Stimulated activated CD8-positive, alpha-beta memory T cell treated with anti-CD3 and anti-CD28 coated beads, Interleukin-2, amount 100 ng/mL, for 1 hour (primary cell): ENCODE data around the gene WDR49.

Source experiments
- DNase-seq, 2 donors: peaks; one replicate each; pipeline ENCODE4 v3.0.0-alpha.2; 2020; ENCODE audit warnings: low read depth in 2 of 2

Gene WDR49

DNA sequence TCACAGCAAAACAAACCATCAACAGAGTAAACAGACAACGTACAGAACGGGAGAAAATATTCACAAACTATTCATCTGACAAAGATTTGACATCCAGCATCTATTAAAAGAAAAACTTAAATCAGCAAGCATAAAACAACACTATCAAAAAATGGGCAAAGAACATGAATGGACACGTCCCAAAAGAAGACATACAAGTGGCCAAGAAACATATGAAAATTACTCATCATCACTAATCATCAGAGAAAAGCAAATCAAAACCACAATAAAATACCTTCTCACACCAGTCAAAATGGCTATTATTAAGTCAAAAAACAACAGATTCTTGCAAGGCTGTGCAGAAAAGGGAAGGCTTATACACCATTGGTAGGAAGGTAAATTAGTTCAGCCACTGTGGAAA, 166.2 kb downstream of the WDR49 start:
- DNase-seq = no peak

DNA sequence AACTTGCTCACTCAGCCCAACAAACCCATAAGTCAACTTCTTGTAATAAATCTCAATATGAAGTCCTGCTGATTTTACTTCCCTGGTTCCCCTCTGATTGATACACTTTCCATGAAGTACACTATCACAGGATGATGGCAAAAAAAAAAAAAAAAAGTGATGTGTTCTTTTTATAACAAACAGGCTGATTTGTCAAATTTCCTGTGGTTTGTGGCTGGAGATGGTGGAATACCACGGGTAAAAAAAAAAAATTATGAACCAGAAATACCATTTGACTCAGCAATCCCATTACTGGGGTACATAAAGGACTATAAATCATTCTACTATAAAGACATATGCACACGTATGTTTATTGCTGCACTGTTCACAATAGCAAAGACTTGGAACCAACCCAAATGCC, 169.2 kb downstream of the WDR49 start:
- no peak for DNase-seq

DNA sequence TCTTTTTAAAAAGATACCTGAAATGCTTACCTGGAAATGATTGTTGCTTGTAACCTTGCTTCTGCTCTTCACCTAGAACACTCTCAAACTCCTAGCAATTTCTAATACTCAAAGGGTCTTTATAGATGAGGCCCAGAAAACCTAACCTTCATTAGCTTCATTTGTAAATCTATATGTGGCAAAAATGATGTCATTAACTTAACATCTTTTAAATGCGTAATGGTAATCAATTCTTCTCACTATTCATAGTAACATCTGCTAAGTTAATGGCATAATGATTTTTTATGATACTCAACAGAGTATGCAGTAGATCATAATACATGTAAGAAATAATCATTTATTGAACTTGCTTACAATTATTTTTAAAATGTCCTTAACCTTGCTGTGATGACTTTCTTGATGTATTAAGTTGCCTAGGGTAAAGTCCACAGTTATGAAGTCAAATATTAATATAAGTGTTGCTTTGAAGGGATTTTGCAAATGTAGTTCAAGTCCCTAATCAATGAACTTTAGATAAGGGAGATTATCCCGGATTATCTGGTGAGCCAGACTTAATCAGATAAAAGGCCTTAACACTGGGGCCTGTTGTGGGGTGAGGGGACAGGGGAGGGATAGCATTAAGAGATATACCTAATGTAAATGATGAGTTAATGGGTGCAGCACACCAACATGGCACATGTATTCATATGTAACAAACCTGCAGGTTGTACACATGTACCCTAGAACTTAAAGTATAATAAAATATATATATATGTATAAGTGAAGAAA, 169.8 kb downstream of the WDR49 start:
- DNase-seq = no peak

DNA sequence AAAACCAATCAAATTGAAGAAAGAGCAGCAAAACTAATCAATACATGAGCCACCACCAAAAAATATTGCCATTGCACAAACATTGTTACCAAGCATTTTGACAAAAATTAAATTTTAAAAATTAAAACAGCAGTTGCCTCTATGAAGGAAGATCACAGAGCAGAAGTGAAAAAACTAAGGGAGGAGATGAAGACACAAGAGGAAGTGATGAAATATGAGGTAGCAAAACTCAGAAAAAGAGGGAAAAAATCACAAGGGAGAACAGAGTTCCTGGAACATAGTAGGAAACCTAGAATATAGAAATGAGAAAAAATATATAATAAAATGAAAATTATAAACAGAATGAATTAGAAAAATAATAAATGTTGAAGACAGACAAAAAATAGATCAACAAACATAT, 172.6 kb downstream of the WDR49 start:
- no peak for DNase-seq

DNA sequence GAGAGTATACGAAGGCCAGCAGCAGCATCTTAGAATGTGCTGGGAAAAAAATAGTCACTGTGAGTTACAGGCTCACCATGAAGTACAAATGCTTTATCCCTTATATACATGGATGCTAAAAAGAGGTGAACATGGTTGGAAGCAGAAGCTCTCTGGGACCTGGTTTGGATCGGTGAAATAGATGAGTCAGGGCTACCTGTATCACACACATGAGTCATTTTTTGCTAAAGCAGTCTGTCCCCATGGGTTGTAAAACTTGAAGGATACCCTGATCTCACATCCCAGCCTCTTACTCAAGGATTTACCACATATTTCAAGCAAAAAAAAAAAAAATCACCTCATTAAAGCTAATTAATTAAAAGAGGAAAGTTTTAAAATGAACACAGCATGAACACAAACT, 173.0 kb downstream of the WDR49 start:
- DNase-seq = no peak

DNA sequence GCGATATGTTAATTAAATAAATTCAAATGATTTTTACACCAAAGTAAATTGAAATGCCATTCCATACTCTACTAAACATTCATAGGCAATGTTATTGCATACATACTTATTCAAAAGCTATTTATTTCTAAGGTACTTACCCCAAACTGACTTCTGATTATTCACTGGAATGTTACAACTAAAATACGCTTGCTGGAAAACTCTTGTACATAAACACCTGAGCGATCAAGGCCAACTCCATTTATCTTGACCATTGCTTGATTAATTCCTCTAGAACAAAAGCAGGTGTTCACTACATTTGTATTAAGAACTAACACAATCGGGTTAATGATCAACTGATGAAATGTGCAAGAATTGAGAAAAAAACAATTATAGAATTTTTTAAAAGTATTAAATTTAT, 179.9 kb downstream of the WDR49 start, which contains the start of gene SERPINI2:
TSS of gene SERPINI2 (minus strand) at position 180 of the 400 bp plus-strand sequence. CDS start 2,208 bp downstream, outside the sequence.
- no peak for DNase-seq

DNA sequence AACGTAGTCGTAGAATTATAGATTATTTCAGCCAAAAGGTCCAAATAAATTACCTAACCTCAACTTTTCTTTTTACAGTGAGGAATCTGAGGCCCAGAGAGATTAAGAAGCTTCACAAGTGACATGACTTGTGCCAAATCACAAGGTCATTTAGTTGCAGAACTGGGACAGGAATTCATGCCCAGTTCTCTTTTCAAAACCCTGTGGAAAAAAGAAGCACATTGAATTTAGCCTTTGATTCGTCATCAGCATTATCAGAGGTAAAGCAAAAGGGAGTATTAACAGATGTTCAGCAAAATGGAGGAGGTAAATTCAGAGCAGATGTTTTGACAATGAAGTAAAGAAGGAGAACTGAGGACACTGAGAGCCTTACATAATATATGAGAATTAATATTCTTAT, 184.4 kb downstream of the WDR49 start:
- DNase-seq = no peak

DNA sequence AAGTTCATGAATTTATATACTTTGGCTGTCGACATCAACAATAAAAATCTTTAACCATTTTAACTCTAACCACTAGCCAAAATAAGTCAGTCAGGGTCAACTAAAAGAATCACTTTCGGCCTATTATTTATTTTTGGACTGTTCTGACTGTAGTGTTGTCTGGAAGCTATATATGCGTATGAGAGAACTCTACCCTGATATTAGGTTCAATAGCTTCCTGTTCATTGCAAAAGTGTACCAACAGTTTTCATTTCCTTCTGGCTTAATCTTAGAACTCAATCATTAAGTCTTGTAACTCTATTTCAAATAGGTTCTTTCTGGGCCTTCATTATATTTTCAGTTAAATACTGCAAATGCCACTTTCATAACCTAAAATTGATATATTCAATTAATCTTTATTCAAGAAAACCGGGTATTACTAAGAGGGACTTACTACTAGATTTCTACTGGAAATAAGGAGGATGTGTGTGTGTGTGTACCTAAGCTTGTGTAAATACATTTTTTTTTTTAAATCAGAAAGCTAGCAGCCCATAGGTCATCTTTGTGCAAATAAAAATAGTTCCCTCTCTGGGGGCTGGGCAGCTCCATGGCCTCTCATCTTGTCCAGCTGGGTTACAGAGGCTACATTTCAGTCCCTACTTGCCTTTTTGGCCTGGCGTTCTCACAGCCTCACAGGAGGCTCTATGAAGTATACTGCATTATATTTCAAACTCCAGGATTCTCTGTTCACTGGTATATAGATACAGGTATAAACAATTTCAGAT, 185.7 kb downstream of the WDR49 start:
- DNase-seq = no peak

DNA sequence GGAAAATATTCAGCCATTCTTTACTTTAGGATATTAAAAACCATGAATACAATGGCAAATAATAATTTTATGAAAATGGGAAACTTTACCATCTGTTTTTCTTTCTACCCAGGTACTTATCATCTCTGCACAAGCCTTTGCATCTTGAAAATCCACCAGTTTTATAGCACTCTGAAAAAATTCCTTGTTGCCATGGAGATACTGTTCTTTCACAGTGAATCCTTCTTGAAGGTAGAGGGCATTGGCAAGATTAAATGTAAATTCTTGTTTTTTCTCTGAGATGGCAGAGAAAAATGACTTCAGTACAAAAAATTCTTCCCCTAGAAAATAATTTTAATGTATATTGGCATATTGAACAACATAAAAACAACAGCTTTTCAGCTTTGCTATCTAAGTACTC, 186.8 kb downstream of the WDR49 start:
- DNase-seq = no peak

DNA sequence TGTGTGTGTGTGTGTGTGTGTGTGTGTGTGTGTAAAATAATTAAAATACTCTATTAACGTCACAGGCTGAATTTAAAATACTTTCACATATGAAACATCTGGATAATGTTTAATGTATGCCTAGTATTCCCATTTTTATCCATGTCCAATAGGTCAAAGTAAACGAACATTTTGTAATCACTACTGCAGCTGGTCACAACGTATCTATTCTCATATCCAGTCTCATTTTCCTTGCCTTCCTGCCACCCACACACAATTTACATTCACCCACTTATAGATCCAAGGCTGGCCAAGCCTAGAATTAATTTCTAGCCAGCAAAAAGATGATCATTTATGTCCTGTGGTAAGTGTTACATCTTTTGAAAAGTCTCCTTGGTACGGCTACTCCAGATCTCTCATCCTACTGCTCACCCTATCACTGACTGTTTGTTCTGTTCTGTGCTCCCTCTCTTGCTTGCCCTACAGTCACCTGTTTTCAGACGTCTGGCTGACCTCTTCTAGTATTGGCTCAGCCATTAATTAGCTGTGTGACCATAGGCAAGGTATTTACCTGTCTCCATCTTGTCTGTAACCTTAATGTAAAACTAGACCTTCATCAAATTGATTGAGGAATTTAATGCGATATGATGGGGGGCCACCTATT, 197.5 kb downstream of the WDR49 start:
- DNase-seq = no peak

DNA sequence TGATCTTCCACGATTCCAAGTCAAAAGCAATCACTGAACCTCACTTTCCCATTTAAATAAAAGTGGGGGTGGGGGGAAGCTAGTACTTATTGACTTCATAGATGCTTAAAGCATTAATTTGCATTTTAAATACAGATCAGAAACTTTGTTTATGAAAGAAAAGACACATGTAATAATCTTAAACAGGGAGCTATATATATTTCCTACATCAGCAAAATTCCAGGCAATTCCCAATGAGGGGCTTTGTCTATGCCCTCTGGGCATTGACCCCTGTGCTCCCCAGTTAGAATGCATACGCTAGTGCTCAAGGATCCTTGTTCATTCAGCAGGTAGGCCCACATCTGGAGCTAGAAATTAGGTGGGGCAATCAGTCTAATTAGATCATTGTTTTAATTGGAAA, 199.9 kb downstream of the WDR49 start:
- DNase-seq = no peak

DNA sequence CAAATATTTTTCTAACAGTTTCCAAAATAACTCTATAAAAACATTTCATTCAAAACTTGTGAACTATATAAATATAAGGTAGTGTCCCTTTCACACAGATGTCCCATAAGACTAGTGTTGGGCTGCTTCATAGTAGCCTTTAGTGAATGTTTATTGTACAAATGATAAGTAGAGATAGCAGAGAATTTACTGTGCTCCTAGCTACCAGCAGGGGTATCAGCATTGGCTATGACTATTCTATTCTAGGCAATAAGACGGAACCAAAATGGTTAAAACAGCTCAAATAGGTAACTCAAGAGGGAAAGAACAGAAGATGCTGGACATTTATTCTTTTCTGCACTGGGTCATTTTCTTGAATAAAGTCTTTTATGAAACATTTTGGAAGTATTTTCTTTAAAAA, 202.5 kb downstream of the WDR49 start:
- DNase-seq = no peak

DNA sequence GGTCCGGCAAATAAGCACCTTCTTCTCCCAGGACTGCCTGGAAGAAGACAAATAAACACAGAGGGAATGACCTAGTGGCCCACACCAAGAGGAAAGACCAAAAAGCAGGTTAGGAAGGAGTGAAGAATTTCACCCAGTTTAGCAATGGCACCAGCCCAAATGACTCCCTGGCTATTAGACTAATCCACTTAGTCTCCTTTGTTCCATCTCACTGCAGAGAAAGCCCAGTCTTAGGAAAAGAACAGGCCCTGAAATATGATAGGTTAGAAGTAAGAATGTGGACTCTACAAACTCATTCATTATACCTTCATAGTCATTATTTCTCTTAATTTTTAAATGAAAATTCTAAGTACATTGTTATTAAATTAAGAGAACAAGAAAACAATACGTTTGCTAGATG, 203.1 kb downstream of the WDR49 start:
- DNase-seq = no peak

DNA sequence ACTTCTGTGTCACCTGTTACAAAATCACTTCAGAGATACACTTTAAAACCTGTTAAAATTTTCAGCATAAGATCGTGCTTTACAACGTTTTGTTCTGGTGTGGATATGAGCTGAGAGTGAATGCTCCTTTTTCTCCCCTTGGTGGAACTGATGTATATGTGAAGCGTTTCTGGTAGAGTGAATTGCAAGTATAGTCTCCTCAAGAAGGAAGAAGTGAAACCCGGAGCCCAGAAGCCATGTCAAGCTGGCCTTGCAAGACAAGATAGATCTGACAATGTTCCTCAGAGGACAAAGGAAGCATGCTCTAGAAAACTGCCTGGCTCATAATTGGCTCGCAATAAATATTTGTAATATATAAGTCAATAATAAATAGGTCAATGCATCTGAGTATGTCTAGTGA, 203.5 kb downstream of the WDR49 start:
- DNase-seq = no peak

DNA sequence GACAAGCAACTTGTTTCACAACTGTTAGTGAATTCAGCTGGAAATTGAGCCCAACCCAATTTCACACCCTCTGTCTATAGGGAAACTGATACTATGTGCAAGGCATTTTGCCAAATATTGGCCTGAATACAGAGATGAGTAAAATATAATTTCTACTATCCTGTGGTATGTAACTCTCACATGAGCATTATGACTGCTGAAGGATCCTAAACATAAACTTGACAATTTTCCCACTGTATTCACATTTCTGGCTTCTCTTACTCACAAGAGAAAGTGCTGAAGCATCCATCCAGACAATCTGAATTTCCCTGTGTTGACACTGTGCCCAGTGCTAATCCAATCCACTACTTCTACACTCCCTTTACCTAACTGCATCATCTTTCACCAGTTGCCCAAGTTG, 208.3 kb downstream of the WDR49 start:
- DNase-seq = no peak

DNA sequence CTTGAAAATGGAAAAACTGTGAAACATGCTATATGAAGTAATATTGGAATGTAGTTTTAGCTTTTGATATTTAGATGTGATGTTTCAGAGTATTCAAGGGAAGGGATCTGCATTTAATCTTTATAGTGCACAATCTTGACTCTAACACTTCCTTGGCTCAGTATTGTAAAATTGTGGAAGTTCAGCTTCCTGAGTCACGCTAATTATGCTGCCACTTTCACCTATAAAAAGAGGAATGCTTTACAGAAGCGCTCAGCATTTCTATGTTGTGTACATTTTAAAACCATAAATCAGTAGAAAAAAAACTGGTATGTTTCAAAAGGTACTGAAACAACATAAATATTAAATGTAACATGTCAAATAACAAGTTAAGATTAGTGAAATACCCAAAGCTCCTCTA, 212.5 kb downstream of the WDR49 start:
- DNase-seq = no peak

DNA sequence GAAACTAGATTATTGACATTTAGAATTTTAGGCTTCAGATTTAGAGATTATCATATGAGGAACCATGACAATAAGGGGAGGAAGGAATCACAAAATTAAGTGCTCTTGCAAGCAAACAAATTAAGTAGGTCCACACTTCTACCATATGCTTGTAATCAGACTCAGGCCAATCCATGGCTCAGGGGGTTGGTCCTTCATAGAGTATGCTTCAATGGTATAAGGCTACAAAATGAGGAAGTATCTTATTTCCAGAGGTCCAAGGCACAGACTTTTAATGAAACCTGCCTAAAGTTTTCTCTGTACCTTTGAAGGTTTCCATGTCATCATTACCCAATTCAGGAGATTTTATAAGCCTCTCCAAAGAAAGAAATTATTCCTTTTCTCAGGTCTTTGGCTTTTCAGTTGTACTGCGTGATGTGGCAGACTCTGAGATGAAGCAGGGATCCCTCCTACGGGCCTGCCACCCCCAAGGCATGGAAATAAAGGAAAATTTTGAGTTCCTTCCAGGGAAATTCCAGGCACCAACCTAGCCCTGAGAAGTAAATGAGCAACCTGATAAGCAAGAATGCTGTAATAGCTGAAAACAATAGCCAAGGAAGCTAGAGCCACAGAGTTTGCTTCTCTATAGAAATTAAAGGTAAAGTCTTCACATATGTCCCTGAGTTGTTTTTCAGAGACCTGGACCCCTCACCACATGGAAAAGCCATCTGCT, 216.2 kb downstream of the WDR49 start:
- no peak for DNase-seq
